Measurements from ENCODE around the gene NEDD9. TPM values are rescaled to one million over a fixed set of nuclear protein-coding genes. Genes with fewer than 3 reads are reported as not detected.

NEDD9 gene
- polyA plus RNA-seq, 3 donors: 18.2 to 35.9 (median 33.0) TPM

- Mint-ChIP-seq H3K27ac (peak overlapping the region in 1 of 7 donors; percentile 51), H3K4me3 (no peak overlapping the region), H3K36me3 (peaks cover 23 to 31% of the 10 kb centered on the region in 2 donors), H3K27me3 (ENCODE audit: low read depth in 3 of 3) (no peaks in the 10 kb centered on the region), H3K4me1 (no peaks in the 10 kb centered on the region), H3K9me3 (no peaks in the 10 kb centered on the region)
- H3K36me3 ChIP-seq (replicated peaks in 1 of 2; ENCODE audit: control insufficient read depth in 1 of 2, insufficient read depth in 2 of 2, low read length in 2 of 2): peaks cover 9 to 11% of the 10 kb centered on the region in 2 donors
- no peaks in the 10 kb centered on the region for H3K4me1 ChIP-seq (ENCODE audit: control insufficient read depth in 1 of 2, insufficient read depth in 2 of 2, low read length in 2 of 2)
- H2AFZ ChIP-seq (ENCODE audit: insufficient read depth, low read depth, low read length, poor library complexity, severe bottlenecking): no peak overlapping the region
- no peak overlapping the region for H3K27ac ChIP-seq (ENCODE audit: low read depth in 1 of 2, low read length in 2 of 2)
- DNase-seq: no peak
- no peaks in the 10 kb centered on the region for H3K79me2 ChIP-seq (ENCODE audit: insufficient read depth, low read length)
- H3K9me3 ChIP-seq (replicated peaks in 1 of 2; ENCODE audit: control insufficient read depth in 1 of 2, insufficient read depth in 1 of 2, low read length in 2 of 2): no peaks in the 10 kb centered on the region
- no peak overlapping the region for H3K4me3 ChIP-seq (replicated peaks in 1 of 3; ENCODE audit: low read depth in 2 of 3, low read length in 3 of 3)
- peaks cover 7% of the 10 kb centered on the region for H4K20me1 ChIP-seq (ENCODE audit: insufficient read depth, low read length)
- intact Hi-C loops (cut with micrococcal nuclease): no loop called here
- no peak overlapping the region for H3K4me2 ChIP-seq (replicated peaks; ENCODE audit: extremely low read depth, low read length, poor library complexity, severe bottlenecking)
- no peak for TF ChIP-seq CTCF (IDR thresholded peaks at IDR 0.05)
- H3K9ac ChIP-seq (ENCODE audit: insufficient read depth, low read length, poor library complexity, severe bottlenecking): no peak overlapping the region
- 97% methylated on average over 3 of the region's 6 CpGs for WGBS (ENCODE audit: insufficient coverage)
- no peaks in the 10 kb centered on the region for H3K27me3 ChIP-seq (ENCODE audit: control insufficient read depth in 2 of 2, insufficient read depth in 2 of 2, low read length in 2 of 2)
Observed at GRCh38 chr6:11264100-11264499, 31.6 kb upstream of the NEDD9 start.

- peaks cover 9 to 11% of the 10 kb centered on the region in 2 donors for H3K36me3 ChIP-seq (replicated peaks in 1 of 2; ENCODE audit: control insufficient read depth in 1 of 2, insufficient read depth in 2 of 2, low read length in 2 of 2)
- intact Hi-C loops (cut with micrococcal nuclease): no loop called here
- peaks cover 7% of the 10 kb centered on the region in 2 donors for H3K4me1 ChIP-seq (ENCODE audit: control insufficient read depth in 1 of 2, insufficient read depth in 2 of 2, low read length in 2 of 2)
- peaks cover 11% of the 10 kb centered on the region for H4K20me1 ChIP-seq (ENCODE audit: insufficient read depth, low read length)
- Mint-ChIP-seq H3K9me3 (no peaks in the 10 kb centered on the region), H3K27ac (peak overlapping the region in 3 of 7 donors; percentile 13 to 51 (median 22)), H3K36me3 (peaks cover 23 to 31% of the 10 kb centered on the region in 2 donors), H3K4me1 (peaks cover 7% of the 10 kb centered on the region), H3K27me3 (ENCODE audit: low read depth in 3 of 3) (no peaks in the 10 kb centered on the region), H3K4me3 (no peak overlapping the region)
- no peak overlapping the region for H3K4me2 ChIP-seq (replicated peaks; ENCODE audit: extremely low read depth, low read length, poor library complexity, severe bottlenecking)
- no peak overlapping the region for H3K9ac ChIP-seq (ENCODE audit: insufficient read depth, low read length, poor library complexity, severe bottlenecking)
- H3K27me3 ChIP-seq (ENCODE audit: control insufficient read depth in 2 of 2, insufficient read depth in 2 of 2, low read length in 2 of 2): no peaks in the 10 kb centered on the region
- no peak for TF ChIP-seq CTCF (IDR thresholded peaks at IDR 0.05)
- no peak for DNase-seq
- no peaks in the 10 kb centered on the region for H3K9me3 ChIP-seq (replicated peaks in 1 of 2; ENCODE audit: control insufficient read depth in 1 of 2, insufficient read depth in 1 of 2, low read length in 2 of 2)
- 69% methylated on average over 3 of the region's 5 CpGs for WGBS (ENCODE audit: insufficient coverage)
- no peaks in the 10 kb centered on the region for H3K79me2 ChIP-seq (ENCODE audit: insufficient read depth, low read length)
- H3K27ac ChIP-seq (ENCODE audit: low read depth in 1 of 2, low read length in 2 of 2): no peak overlapping the region
- H2AFZ ChIP-seq (ENCODE audit: insufficient read depth, low read depth, low read length, poor library complexity, severe bottlenecking): no peak overlapping the region
- no peak overlapping the region for H3K4me3 ChIP-seq (replicated peaks in 1 of 3; ENCODE audit: low read depth in 2 of 3, low read length in 3 of 3)
Observed at GRCh38 chr6:11263291-11263775, 30.9 kb upstream of the NEDD9 start.

Data from CD14-positive monocyte (primary cell).